ENCODE measurements around the gene ZNF581.

The ZNF581 gene

GRCh38 chr19:55666343-55667005 lies 23.0 kb downstream of the ZNF581 start:
- no peak for DNase-seq (ENCODE audit: low read depth)

GRCh38 chr19:55667006-55667381 lies 23.5 kb downstream of the ZNF581 start:
- DNase-seq (ENCODE audit: low read depth), result no peak

- no peak for DNase-seq (ENCODE audit: low read depth)
Observed at GRCh38 chr19:55667511-55667910, 24.1 kb downstream of the ZNF581 start.

- no peak for DNase-seq (ENCODE audit: low read depth)
Observed at GRCh38 chr19:55667958-55668357, 24.5 kb downstream of the ZNF581 start.

GRCh38 chr19:55668603-55669348 lies 25.3 kb downstream of the ZNF581 start:
- no peak for DNase-seq (ENCODE audit: low read depth)

- no peak for DNase-seq (ENCODE audit: low read depth)
Observed at GRCh38 chr19:55669418-55670279, 26.2 kb downstream of the ZNF581 start.

- no peak for DNase-seq (ENCODE audit: low read depth)
Observed at GRCh38 chr19:55670280-55671053, 27.0 kb downstream of the ZNF581 start.

GRCh38 chr19:55671054-55671378 lies 27.6 kb downstream of the ZNF581 start:
- no peak for DNase-seq (ENCODE audit: low read depth)

- DNase-seq (ENCODE audit: low read depth), result no peak
Observed at GRCh38 chr19:55672418-55672817, 29.0 kb downstream of the ZNF581 start.

- DNase-seq (ENCODE audit: low read depth), result no peak
Observed at GRCh38 chr19:55673465-55673864, 30.0 kb downstream of the ZNF581 start.

- DNase-seq (ENCODE audit: low read depth), result no peak
Observed at GRCh38 chr19:55673889-55674288, 30.4 kb downstream of the ZNF581 start.

GRCh38 chr19:55674459-55674840 lies 31.0 kb downstream of the ZNF581 start:
- no peak for DNase-seq (ENCODE audit: low read depth)

- peak; percentile 94 for DNase-seq (ENCODE audit: low read depth)
Observed at GRCh38 chr19:55674841-55675660, 31.6 kb downstream of the ZNF581 start, which contains the start of gene EPN1. Gene EPN1, plus strand, starts transcription at chr19:55675226. Its CDS starts 3,402 bp downstream, at chr19:55678628.

- DNase-seq (ENCODE audit: low read depth), result no peak
Observed at GRCh38 chr19:55675661-55676354, 32.4 kb downstream of the ZNF581 start.

GRCh38 chr19:55676383-55676782 lies 32.9 kb downstream of the ZNF581 start:
- no peak for DNase-seq (ENCODE audit: low read depth)

GRCh38 chr19:55676889-55677505 lies 33.5 kb downstream of the ZNF581 start:
- no peak for DNase-seq (ENCODE audit: low read depth)

GRCh38 chr19:55677572-55678028 lies 34.2 kb downstream of the ZNF581 start:
- no peak for DNase-seq (ENCODE audit: low read depth)

GRCh38 chr19:55678121-55678671 lies 34.7 kb downstream of the ZNF581 start:
- no peak for DNase-seq (ENCODE audit: low read depth)

Data from CMK (cell line).